Prostate gland (tissue), 2 donors: Measurements from ENCODE around the gene NPR3.

Experiments
- POLR2A ChIP-seq: fragments of 450-650 bp; IDR thresholded peaks from one replicate; pipeline ENCODE4 v1.6.1; 2016; ENCODE audit warnings: antibody characterized with exemption, mild to moderate bottlenecking
- TF ChIP-seq, protein P1 (sequence below), 4 experiments: fragments of 200-600 bp in 2 of 4; fragments of 450-650 bp in 2 of 4; sonication (generic) in 2 of 4; IDR thresholded peaks; 1 replicate in 3 of 4; 2 replicates in 1 of 4; pipeline ENCODE4 v1.5.1; 2016 to 2019; ENCODE audit warnings: antibody characterized with exemption in 4 of 4, mild to moderate bottlenecking in 2 of 4, moderate library complexity in 2 of 4

DNA sequence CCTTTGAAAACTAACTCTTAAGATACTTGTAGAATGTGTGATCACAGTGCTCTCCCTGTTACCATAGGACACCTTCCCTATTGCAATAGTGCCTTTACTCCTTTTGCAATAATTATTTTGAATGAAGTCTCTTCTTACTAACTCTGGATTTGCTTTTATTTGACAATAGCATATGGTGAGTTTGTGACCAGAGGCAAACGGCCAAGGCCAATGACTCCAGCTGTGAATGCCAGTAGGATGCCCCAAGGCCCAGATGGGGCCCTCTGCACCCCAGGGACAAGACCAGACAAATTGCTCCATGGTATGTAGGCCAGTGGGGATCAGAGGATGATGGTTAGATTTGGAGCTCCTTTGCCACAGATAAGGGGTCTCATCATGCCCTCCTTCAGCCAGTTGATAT is 116.9 kb downstream of the NPR3 start:
- TF ChIP-seq, protein P1, sequence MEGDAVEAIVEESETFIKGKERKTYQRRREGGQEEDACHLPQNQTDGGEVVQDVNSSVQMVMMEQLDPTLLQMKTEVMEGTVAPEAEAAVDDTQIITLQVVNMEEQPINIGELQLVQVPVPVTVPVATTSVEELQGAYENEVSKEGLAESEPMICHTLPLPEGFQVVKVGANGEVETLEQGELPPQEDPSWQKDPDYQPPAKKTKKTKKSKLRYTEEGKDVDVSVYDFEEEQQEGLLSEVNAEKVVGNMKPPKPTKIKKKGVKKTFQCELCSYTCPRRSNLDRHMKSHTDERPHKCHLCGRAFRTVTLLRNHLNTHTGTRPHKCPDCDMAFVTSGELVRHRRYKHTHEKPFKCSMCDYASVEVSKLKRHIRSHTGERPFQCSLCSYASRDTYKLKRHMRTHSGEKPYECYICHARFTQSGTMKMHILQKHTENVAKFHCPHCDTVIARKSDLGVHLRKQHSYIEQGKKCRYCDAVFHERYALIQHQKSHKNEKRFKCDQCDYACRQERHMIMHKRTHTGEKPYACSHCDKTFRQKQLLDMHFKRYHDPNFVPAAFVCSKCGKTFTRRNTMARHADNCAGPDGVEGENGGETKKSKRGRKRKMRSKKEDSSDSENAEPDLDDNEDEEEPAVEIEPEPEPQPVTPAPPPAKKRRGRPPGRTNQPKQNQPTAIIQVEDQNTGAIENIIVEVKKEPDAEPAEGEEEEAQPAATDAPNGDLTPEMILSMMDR (IDR thresholded peaks at IDR 0.05) = no peak
- TF ChIP-seq POLR2A = no peak
